ENCODE data around the gene C1orf232.

DNA sequence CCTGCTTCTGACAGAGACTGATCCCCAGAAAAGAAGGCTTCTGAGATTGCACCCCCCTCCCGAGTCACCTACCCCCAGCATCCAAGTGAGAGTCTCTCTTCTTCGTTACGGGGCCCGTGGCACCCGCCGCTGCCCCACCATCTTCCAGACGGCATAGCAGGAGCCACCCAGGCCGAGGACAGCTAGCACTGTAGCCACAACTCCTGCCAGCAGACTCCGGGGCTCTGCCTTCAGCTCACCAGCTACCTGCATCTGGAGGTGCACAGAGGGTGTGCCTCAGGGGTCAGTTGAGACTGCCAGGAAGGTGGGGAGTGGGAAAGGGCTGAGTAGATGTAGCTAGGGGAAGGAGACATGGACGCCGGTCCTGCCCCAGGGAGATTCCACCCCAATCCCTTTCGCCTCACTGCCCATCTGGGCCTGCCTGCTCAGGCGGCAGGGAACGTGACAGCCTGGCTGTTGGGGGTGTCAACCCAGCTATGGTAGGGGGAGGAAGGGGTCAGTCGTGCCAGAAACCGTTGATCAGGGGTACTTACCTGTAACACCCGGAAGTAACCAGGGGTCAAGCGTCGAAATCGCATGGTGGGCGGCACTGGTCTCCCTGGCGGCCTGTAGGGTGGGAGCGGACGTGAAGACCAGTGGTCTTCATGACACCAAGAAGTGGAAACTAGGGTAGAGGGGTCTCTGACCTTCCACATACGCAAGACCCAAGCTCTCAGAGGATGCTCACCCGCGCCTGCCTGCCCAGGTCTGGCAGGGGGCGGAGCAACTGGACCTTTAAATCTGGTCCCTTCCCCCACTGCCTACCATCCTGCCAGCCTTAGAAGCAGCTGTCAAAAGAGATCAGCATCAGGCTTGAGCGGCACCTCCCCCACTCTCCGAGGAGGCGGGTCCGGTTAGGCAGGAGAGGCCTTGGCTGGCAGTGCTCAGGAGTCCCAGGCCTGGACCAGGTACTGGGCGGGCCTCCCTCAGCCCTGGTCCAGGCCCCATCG lies 2.6 kb upstream of the C1orf232 start, which contains the start of gene ZNF593OS:
- TF ChIP-seq CTCF (conservative IDR thresholded peaks at IDR 0.05; ENCODE audit: low read depth, low read length): no peak
- TF ChIP-seq EZH2 (IDR thresholded peaks at IDR 0.05; ENCODE audit: borderline replicate concordance, low read depth, low read length, poor library complexity, severe bottlenecking): no peak

Measured in A673 (cell line).